Myocyte (in vitro differentiated cells): ENCODE measurements around the gene CEP57L1. TPM values are rescaled to one million over a fixed set of nuclear protein-coding genes. Genes with fewer than 3 reads are reported as not detected.
"Not testable (repeated sequence)": the region's sequence is repeated elsewhere in the genome, so short reads cannot be mapped to it uniquely, and the experiment has no call there.

ENCODE experiments used
- DNase-seq: peaks from one replicate; pipeline ENCODE4 v3.0.0-alpha.2; 2012; ENCODE audit warnings: low read depth
- total RNA-seq: library from RNA; depleted of rRNA; stranded (reverse); fragments of >200 nt; gene quantifications from 2 replicates; pipeline ENCODE4 v1.2.3, GENCODE V29; 2014

Gene CEP57L1
- total RNA-seq, 1 donor from 2014 or later = 20.0 TPM

- no peak for DNase-seq
Observed at GRCh38 chr6:109104512-109104911, 9.2 kb downstream of the CEP57L1 start.

- no peak for DNase-seq
Observed at GRCh38 chr6:109105681-109106080, 10.4 kb downstream of the CEP57L1 start.

- DNase-seq = not testable (repeated sequence)
Observed at GRCh38 chr6:109109663-109110062, 14.4 kb downstream of the CEP57L1 start.

GRCh38 chr6:109112663-109113062, 17.4 kb downstream of the CEP57L1 start:
- not testable (repeated sequence) for DNase-seq

- DNase-seq = no peak
Observed at GRCh38 chr6:109117346-109118035, 22.2 kb downstream of the CEP57L1 start.

- peak; percentile 26 for DNase-seq
Observed at GRCh38 chr6:109118337-109118736, 23.0 kb downstream of the CEP57L1 start.

- no peak for DNase-seq
Observed at GRCh38 chr6:109118871-109119354, 23.6 kb downstream of the CEP57L1 start.

- DNase-seq = peak; percentile 12
Observed at GRCh38 chr6:109121411-109121810, 26.1 kb downstream of the CEP57L1 start.

GRCh38 chr6:109124219-109124618, 28.9 kb downstream of the CEP57L1 start:
- DNase-seq = no peak

GRCh38 chr6:109125504-109125903, 30.2 kb downstream of the CEP57L1 start:
- DNase-seq = no peak

GRCh38 chr6:109130065-109130464, 34.8 kb downstream of the CEP57L1 start:
- no peak for DNase-seq

- not testable (repeated sequence) for DNase-seq
Observed at GRCh38 chr6:109135600-109135999, 40.3 kb downstream of the CEP57L1 start.

- DNase-seq = not testable (repeated sequence)
Observed at GRCh38 chr6:109136039-109136438, 40.7 kb downstream of the CEP57L1 start.

- DNase-seq = not testable (repeated sequence)
Observed at GRCh38 chr6:109136530-109136929, 41.2 kb downstream of the CEP57L1 start.

GRCh38 chr6:109139109-109139508, 43.8 kb downstream of the CEP57L1 start:
- DNase-seq = peak; percentile 12

- DNase-seq = not testable (repeated sequence)
Observed at GRCh38 chr6:109142067-109142466, 46.8 kb downstream of the CEP57L1 start.

GRCh38 chr6:109143191-109143590, 47.9 kb downstream of the CEP57L1 start:
- DNase-seq = no peak

- DNase-seq = not testable (repeated sequence)
Observed at GRCh38 chr6:109148251-109148650, 52.9 kb downstream of the CEP57L1 start.

- DNase-seq = not testable (repeated sequence)
Observed at GRCh38 chr6:109148716-109149115, 53.4 kb downstream of the CEP57L1 start.

- no peak for DNase-seq
Observed at GRCh38 chr6:109153752-109154151, 58.4 kb downstream of the CEP57L1 start.

- DNase-seq = no peak
Observed at GRCh38 chr6:109164331-109164730, 69.0 kb downstream of the CEP57L1 start.

- peak; percentile 82 for DNase-seq
Observed at GRCh38 chr6:109165392-109165974, 70.2 kb downstream of the CEP57L1 start.

- no peak for DNase-seq
Observed at GRCh38 chr6:109166673-109167072, 71.4 kb downstream of the CEP57L1 start.
